ENCODE results near the gene OR6B1.
"Not testable (repeated sequence)": the region's sequence is repeated elsewhere in the genome, so short reads cannot be mapped to it uniquely, and the experiment has no call there.

The OR6B1 gene

GRCh38 chr7:144038887-144039286 is 38.8 kb downstream of the OR6B1 start:
- DNase-seq (ENCODE audit: low spot score) = no peak

DNA sequence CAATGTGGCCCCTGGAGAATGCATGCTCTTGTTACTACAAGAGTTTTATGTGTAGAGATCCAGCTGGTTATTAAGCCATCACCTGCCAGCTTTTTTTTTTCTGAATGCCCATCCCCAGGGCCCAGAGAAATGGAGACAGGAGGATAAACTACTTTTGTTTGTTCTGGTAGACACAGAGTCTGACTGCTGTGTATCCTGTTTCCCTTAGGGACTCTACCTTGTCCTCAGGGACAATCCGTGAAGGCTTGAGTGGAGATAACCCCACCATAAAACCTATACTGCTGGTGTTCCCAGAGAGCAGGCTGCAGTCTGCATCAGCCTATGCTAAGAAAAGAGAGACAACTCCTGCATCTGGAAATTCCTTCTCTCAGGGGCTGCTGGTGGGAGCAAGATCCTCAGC is 48.5 kb downstream of the OR6B1 start, which contains the start of gene OR2A5:
TSS of gene OR2A5 (plus strand) at position 301 of the 400 bp plus-strand sequence. CDS start 1,454 bp downstream, outside the sequence.
- no peak for DNase-seq (ENCODE audit: low spot score)

DNA sequence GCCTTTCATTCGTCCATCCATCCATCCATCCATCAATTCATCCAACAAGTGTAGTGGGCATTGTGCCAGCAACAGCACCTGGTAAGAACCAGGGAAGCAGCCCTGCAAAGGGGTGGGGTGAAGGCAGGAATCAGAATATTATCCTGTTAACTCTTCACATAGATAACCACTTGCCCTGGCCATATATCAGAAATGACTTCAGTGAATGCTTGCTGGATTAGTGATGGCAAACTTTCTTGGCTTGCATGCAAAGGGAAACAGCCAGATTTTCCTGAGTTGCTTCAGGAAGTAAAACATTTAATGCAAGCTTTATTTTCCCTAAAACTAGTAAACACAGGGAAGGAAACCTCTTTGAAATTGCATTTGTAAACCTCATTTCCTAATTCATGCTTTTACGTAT is 49.4 kb downstream of the OR6B1 start:
- DNase-seq (ENCODE audit: low spot score) = no peak

- DNase-seq (ENCODE audit: low spot score) = no peak
Measured at GRCh38 chr7:144050093-144050492, 50.0 kb downstream of the OR6B1 start.

- DNase-seq (ENCODE audit: low spot score) = not testable (repeated sequence)
Measured at GRCh38 chr7:144050884-144051283, 50.8 kb downstream of the OR6B1 start.

GRCh38 chr7:144057954-144058353 is 57.8 kb downstream of the OR6B1 start:
- DNase-seq (ENCODE audit: low spot score) = no peak
